Ishikawa (cell line): ENCODE results near the gene PARN.

ENCODE experiments used
- CEBPB ChIP-seq: IDR thresholded peaks from 2 replicates; pipeline ENCODE4 v1.6.1; 2012
- RAD21 ChIP-seq: IDR thresholded peaks from 2 replicates; pipeline ENCODE4 v1.6.1; 2012; ENCODE audit warnings: low read depth
- REST ChIP-seq: IDR thresholded peaks from 2 replicates; pipeline ENCODE4 v1.6.1; 2012; ENCODE audit warnings: low read depth, mild to moderate bottlenecking

- no peak for TF ChIP-seq CEBPB
- TF ChIP-seq RAD21, result no peak
- TF ChIP-seq REST, result no peak
Observed at GRCh38 chr16:14618566-14618965, 11.5 kb downstream of the PARN start.
